HepG2 (cell line): Measurements from ENCODE around the gene DAB2IP. TPM values are rescaled to one million over a fixed set of nuclear protein-coding genes. Genes with fewer than 3 reads are reported as not detected.

Experiments
- ATAC-seq: fragments of 200-7000 bp; cut with Tn5 transposase; 3 replicates; pipeline ENCODE4 v1.9.1; 2020; ENCODE audit warnings: mild to moderate bottlenecking, moderate library complexity
- BruUV-seq: library from RNA; stranded (reverse); fragments of 400-500 nt; replicated peaks from 2 replicates; lab custom pipeline; 2021; lab: Mats Ljungman, UMichigan
- CTCF ChIA-PET: fragments of 300-600 bp; formaldehyde crosslinking; extraction: SDS; loops from one replicate; lab custom pipeline; 2021; ENCODE audit warnings: low total read pairs, inconsistent platforms, low intra/inter-chr PET ratio; lab: Yijun Ruan, JAX
- POLR2A ChIA-PET: fragments of 350-600 bp; sonication (Branson Sonifier 250); formaldehyde crosslinking; loops from one replicate; lab custom pipeline; 2020; ENCODE audit warnings: antibody characterized with exemption, inconsistent platforms; lab: Yijun Ruan, JAX
- DNase-seq: peaks from one replicate; pipeline ENCODE4 v3.0.0-alpha.2; 2015; ENCODE audit warnings: low spot score
- FAIRE-seq: peaks from 3 replicates; lab custom pipeline; 2011; peaks lifted over from hg19 to GRCh38; lab: Jason Lieb, UNC
- H2AFZ ChIP-seq: one replicate; pipeline ENCODE4 v1.6.1; 2011; ENCODE audit warnings: low read length, inconsistent platforms
- H3K27ac ChIP-seq: fragments of 300-600 bp; 3 replicates; pipeline ENCODE4 v1.8.0; 2011; ENCODE audit warnings: mixed run types, mild to moderate bottlenecking, mixed read lengths, low read length, inconsistent platforms; ENCODE audit not compliant: insufficient read depth; ENCODE audit errors: extremely low read length
- H3K27me3 ChIP-seq, 2 experiments: fragments of 200-600 bp in 1 of 2; 2 replicates in 1 of 2; 3 replicates in 1 of 2; pipeline versions ENCODE4 v1.6.0 to v1.8.0; 2011; ENCODE audit warnings: low read length in 2 of 2, mild to moderate bottlenecking in 2 of 2, moderate library complexity in 2 of 2, inconsistent platforms in 1 of 2; ENCODE audit not compliant: insufficient read depth in 2 of 2, control insufficient read depth in 1 of 2
- H3K36me3 ChIP-seq, 2 experiments: fragments of 200-600 bp in 1 of 2; replicated peaks in 1 of 2; 2 replicates in 1 of 2; 3 replicates in 1 of 2; pipeline versions ENCODE4 v1.5.1 to v1.8.0; 2011; ENCODE audit warnings: low read length in 2 of 2, inconsistent platforms in 1 of 2; ENCODE audit not compliant: insufficient read depth in 2 of 2, control insufficient read depth in 1 of 2
- H3K4me1 ChIP-seq: 2 replicates; pipeline ENCODE4 v1.5.1; 2012; ENCODE audit warnings: low read length, inconsistent platforms; ENCODE audit not compliant: insufficient read depth
- H3K4me2 ChIP-seq: 2 replicates; pipeline ENCODE4 v1.6.0; 2011; ENCODE audit warnings: low read depth, low read length, inconsistent platforms
- H3K4me3 ChIP-seq, 3 experiments: fragments of 200-600 bp in 1 of 3; sonication (generic), shearing (Covaris generic) in 1 of 3; replicated peaks in 1 of 3; 2 replicates each; pipeline ENCODE4 v1.5.1; 2011 to 2016; ENCODE audit warnings: low read length in 3 of 3, inconsistent platforms in 2 of 3, low read depth in 2 of 3, mild to moderate bottlenecking in 2 of 3, control low read depth in 1 of 3, mixed read lengths in 1 of 3; ENCODE audit not compliant: insufficient read depth in 1 of 3
- H3K79me2 ChIP-seq: one replicate; pipeline ENCODE4 v1.6.1; 2011; ENCODE audit warnings: low read length, inconsistent platforms; ENCODE audit not compliant: insufficient read depth
- H3K9ac ChIP-seq: 2 replicates; pipeline ENCODE4 v1.6.0; 2011; ENCODE audit warnings: mild to moderate bottlenecking, low read depth, low read length, inconsistent platforms; ENCODE audit not compliant: insufficient read depth
- H3K9me3 ChIP-seq: 2 replicates; pipeline ENCODE4 v1.5.1; 2012; ENCODE audit warnings: mild to moderate bottlenecking, low read length
- H4K20me1 ChIP-seq: 2 replicates; pipeline ENCODE4 v1.6.0; 2011; ENCODE audit warnings: inconsistent platforms, mild to moderate bottlenecking, low read length, moderate library complexity; ENCODE audit not compliant: insufficient read depth
- POLR2AphosphoS2 ChIP-seq: IDR thresholded peaks from 2 replicates; pipeline ENCODE4 v1.6.1; 2011; ENCODE audit warnings: low read depth, low read length, improper control_type of control experiment
- ZNF253 ChIP-seq: sonication (generic); formaldehyde crosslinking; IDR thresholded peaks from 2 replicates; pipeline ENCODE4 v1.8.0; 2022; ENCODE audit warnings: mild to moderate bottlenecking, missing genetic modification reagents, borderline replicate concordance
- ZNF446 ChIP-seq: sonication (generic); formaldehyde crosslinking; IDR thresholded peaks from 2 replicates; pipeline ENCODE4 v1.5.0; 2020; ENCODE audit warnings: mild to moderate bottlenecking, missing genetic modification reagents
- WGBS: methylation state at CpG from one replicate; pipeline ENCODE4 v1.1.6; 2017; ENCODE audit warnings: low lambda C conversion rate; 5-methylcytosine and 5-hydroxymethylcytosine counted together
- in situ Hi-C: cut with HindIII; loops from 2 replicates; pipeline ENCODE4 v1.10.0; 2017; ENCODE audit warnings: low pct_unique_long_range_greater_than_20kb; ENCODE audit not compliant: extremely low pct_ligation_motif_present
- intact Hi-C: fragments of 100-400 bp; cut with micrococcal nuclease; formaldehyde crosslinking; loops from one replicate; pipeline ENCODE4 v1.10.0; 2022; ENCODE audit not compliant: unreplicated experiment
- polyA plus RNA-seq, 8 experiments: library from polyadenylated mRNA; depleted of rRNA in 3 of 8; stranded (reverse) in 7 of 8; unstranded in 1 of 8; fragments of >200 nt; fragmentation: Illumina TruSeq in 4 of 8; extraction: Trizol in 4 of 8; gene quantifications; 2 replicates each; pipeline versions ENCODE4 v1.2.1 to v1.2.3, GENCODE V29; 2011 to 2016; ENCODE audit warnings: low read depth in 4 of 8, missing spikeins in 1 of 8, mixed read lengths in 1 of 8; ENCODE audit not compliant: insufficient read depth in 1 of 8
- total RNA-seq, 5 experiments: library from RNA; depleted of rRNA; stranded (reverse); fragments of >200 nt; fragmentation: Illumina TruSeq; extraction: Trizol; gene quantifications; 2 replicates each; pipeline ENCODE4 v1.2.3, GENCODE V29; 2016; ENCODE audit warnings: low read depth in 1 of 5
- TF ChIP-seq, protein P1 (sequence below): sonication (generic); formaldehyde crosslinking; IDR thresholded peaks from 2 replicates; pipeline ENCODE4 v1.9.0; 2021; ENCODE audit warnings: mild to moderate bottlenecking, missing genetic modification reagents

The DAB2IP gene
- total and polyA plus RNA-seq, 2 of the 13 experiments (the other 11 are each of a cell fraction or from before 2014, with no cell fraction given): 25.3 to 37.9 TPM

DNA sequence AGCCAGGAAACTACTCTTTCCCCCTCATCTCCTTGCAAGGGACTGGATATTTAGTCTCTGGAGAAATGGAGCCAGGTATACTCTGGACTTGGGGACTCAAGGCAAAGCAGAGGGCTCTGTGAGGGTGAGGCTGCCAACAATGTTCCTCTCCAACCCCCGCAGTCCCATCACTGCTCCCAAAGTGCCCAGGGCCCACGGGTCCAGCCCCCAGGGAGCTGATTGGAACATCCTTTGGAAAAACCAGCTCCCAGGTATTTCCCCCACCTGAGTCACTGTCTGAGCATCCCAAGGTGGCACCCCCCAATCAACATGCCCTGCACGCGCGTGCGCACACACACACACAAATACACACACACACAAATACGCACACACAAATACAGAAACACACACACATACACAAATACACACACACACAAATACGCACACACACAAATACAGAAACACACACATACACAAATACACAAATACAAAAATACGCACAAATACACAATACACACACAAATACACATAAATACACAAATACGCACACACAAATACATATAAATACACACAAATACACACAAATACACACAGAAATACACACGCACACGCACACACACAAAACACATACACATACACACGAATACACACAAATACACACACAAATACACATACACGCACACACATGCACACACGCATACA is 137.4 kb downstream of the DAB2IP start:
- in situ Hi-C loops: no loop called here
- no peak for FAIRE-seq
- BruUV-seq: no TSS peak

More for the DNA sequence above, 137.4 kb downstream of the DAB2IP start:
- Histone ChIP-seq H4K20me1 (no peaks in the 10 kb centered on the region), H3K9me3 (no peaks in the 10 kb centered on the region), H3K4me1 (no peaks in the 10 kb centered on the region), H3K27ac (no peak overlapping the region), H3K79me2 (no peaks in the 10 kb centered on the region), H3K36me3 (no peaks in the 10 kb centered on the region; a peak in 1 of 5 replicates), H3K27me3 (peaks cover 0 to 2% of the 10 kb centered on the region in 2 experiments; a peak in 1 of 5 replicates), H3K4me3 (no peak overlapping the region), H3K9ac (no peak overlapping the region), H3K4me2 (no peak overlapping the region), H2AFZ (no peak overlapping the region)
- intact Hi-C loops: no loop called here
- ATAC-seq: no peak
- ChIA-PET POLR2A (no interaction called here), CTCF (no interaction called here)
- DNase-seq: no peak
- no peak for TF ChIP-seq ZNF446 (CRISPR knock-in tag)
- TF ChIP-seq, protein P1, sequence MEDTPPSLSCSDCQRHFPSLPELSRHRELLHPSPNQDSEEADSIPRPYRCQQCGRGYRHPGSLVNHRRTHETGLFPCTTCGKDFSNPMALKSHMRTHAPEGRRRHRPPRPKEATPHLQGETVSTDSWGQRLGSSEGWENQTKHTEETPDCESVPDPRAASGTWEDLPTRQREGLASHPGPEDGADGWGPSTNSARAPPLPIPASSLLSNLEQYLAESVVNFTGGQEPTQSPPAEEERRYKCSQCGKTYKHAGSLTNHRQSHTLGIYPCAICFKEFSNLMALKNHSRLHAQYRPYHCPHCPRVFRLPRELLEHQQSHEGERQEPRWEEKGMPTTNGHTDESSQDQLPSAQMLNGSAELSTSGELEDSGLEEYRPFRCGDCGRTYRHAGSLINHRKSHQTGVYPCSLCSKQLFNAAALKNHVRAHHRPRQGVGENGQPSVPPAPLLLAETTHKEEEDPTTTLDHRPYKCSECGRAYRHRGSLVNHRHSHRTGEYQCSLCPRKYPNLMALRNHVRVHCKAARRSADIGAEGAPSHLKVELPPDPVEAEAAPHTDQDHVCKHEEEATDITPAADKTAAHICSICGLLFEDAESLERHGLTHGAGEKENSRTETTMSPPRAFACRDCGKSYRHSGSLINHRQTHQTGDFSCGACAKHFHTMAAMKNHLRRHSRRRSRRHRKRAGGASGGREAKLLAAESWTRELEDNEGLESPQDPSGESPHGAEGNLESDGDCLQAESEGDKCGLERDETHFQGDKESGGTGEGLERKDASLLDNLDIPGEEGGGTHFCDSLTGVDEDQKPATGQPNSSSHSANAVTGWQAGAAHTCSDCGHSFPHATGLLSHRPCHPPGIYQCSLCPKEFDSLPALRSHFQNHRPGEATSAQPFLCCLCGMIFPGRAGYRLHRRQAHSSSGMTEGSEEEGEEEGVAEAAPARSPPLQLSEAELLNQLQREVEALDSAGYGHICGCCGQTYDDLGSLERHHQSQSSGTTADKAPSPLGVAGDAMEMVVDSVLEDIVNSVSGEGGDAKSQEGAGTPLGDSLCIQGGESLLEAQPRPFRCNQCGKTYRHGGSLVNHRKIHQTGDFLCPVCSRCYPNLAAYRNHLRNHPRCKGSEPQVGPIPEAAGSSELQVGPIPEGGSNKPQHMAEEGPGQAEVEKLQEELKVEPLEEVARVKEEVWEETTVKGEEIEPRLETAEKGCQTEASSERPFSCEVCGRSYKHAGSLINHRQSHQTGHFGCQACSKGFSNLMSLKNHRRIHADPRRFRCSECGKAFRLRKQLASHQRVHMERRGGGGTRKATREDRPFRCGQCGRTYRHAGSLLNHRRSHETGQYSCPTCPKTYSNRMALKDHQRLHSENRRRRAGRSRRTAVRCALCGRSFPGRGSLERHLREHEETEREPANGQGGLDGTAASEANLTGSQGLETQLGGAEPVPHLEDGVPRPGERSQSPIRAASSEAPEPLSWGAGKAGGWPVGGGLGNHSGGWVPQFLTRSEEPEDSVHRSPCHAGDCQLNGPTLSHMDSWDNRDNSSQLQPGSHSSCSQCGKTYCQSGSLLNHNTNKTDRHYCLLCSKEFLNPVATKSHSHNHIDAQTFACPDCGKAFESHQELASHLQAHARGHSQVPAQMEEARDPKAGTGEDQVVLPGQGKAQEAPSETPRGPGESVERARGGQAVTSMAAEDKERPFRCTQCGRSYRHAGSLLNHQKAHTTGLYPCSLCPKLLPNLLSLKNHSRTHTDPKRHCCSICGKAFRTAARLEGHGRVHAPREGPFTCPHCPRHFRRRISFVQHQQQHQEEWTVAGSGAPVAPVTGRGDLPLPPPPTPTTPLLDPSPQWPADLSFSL (CRISPR knock-in tag): peak; percentile 33; the same call in 1 of the 2 replicates
- no peak for TF ChIP-seq POLR2AphosphoS2
- no peak for TF ChIP-seq ZNF253 (CRISPR knock-in tag)
- WGBS: 81% methylated on average over 13 of the region's 15 CpGs
